Ascending aorta (tissue), 2 donors: ENCODE results near the gene ZNF423. TPM values are rescaled to one million over a fixed set of nuclear protein-coding genes. Genes with fewer than 3 reads are reported as not detected.
A peak's percentile ranks its signal among the peaks of the same experiment; 100 is the strongest.

Experiments
- DNase-seq, 2 donors: peaks; one replicate each; pipeline ENCODE4 v3.0.0-alpha.2; 2019; ENCODE audit warnings: low spot score in 2 of 2
- H3K27ac ChIP-seq, 2 donors: fragments of 200-600 bp; sonication (generic); one replicate each; pipeline ENCODE4 v1.5.1; 2016 to 2017; ENCODE audit warnings: mild to moderate bottlenecking in 1 of 2
- H3K27me3 ChIP-seq: fragments of 200-600 bp; sonication (generic); one replicate; pipeline ENCODE4 v1.5.1; 2017
- H3K36me3 ChIP-seq, 2 donors: fragments of 200-600 bp; sonication (generic); one replicate each; pipeline ENCODE4 v1.5.1; 2016
- H3K4me1 ChIP-seq, 2 donors: fragments of 200-600 bp; sonication (generic); one replicate each; pipeline ENCODE4 v1.5.1; 2016 to 2017; ENCODE audit warnings: mild to moderate bottlenecking in 1 of 2
- H3K4me3 ChIP-seq, 2 donors: fragments of 200-600 bp; sonication (generic); one replicate each; pipeline ENCODE4 v1.5.1; 2016 to 2017; ENCODE audit warnings: mild to moderate bottlenecking in 1 of 2
- H3K9me3 ChIP-seq, 2 donors: fragments of 200-600 bp; sonication (generic); one replicate each; pipeline ENCODE4 v1.5.1; 2016
- CTCF ChIP-seq, 3 experiments: fragments of 200-600 bp in 2 of 3; fragments of 450-650 bp in 1 of 3; sonication (generic) in 2 of 3; IDR thresholded peaks; one replicate each; pipeline ENCODE4 v1.5.1; 2016 to 2019; ENCODE audit warnings: antibody characterized with exemption in 3 of 3, mild to moderate bottlenecking in 1 of 3, moderate library complexity in 1 of 3
- intact Hi-C: fragments of 100-400 bp; cut with DNase I; formaldehyde crosslinking; loops from one replicate; pipeline ENCODE4 v1.15.1; 2023
- total RNA-seq: library from RNA; depleted of rRNA; stranded (reverse); fragments of >200 nt; gene quantifications from one replicate; pipeline ENCODE4 v1.1.0, GENCODE V29; 2016

The ZNF423 gene
- total RNA-seq, 1 donor from 2014 or later, result 42.9 TPM

GRCh38 chr16:49899991-49900695, 44.2 kb upstream of the ZNF423 start:
- Histone ChIP-seq H3K4me3 (no peak overlapping the region), H3K27ac (no peak overlapping the region), H3K27me3 (no peaks in the 10 kb centered on the region), H3K36me3 (no peaks in the 10 kb centered on the region), H3K9me3 (no peaks in the 10 kb centered on the region), H3K4me1 (no peaks in the 10 kb centered on the region)
- TF ChIP-seq CTCF (IDR thresholded peaks at IDR 0.05), result no peak
- intact Hi-C loops, result no loop called here
- DNase-seq, result no peak

GRCh38 chr16:49896447-49896964, 40.6 kb upstream of the ZNF423 start:
- H3K36me3 ChIP-seq, result no peaks in the 10 kb centered on the region
- H3K9me3 ChIP-seq, result no peaks in the 10 kb centered on the region
- intact Hi-C loops, result no loop called here
- H3K4me3 ChIP-seq, result no peak overlapping the region
- H3K27me3 ChIP-seq, result no peaks in the 10 kb centered on the region
- no peak for DNase-seq
- TF ChIP-seq CTCF (IDR thresholded peaks at IDR 0.05), result no peak
- no peaks in the 10 kb centered on the region for H3K4me1 ChIP-seq
- H3K27ac ChIP-seq, result no peak overlapping the region

- H3K27ac ChIP-seq, result no peak overlapping the region
- no peaks in the 10 kb centered on the region for H3K27me3 ChIP-seq
- no peaks in the 10 kb centered on the region for H3K4me1 ChIP-seq
- H3K9me3 ChIP-seq, result no peaks in the 10 kb centered on the region
- H3K4me3 ChIP-seq, result no peak overlapping the region
- intact Hi-C loops, result no loop called here
- no peak for DNase-seq
- TF ChIP-seq CTCF (IDR thresholded peaks at IDR 0.05), result peak in 1 of 3 experiments; percentile 22
- no peaks in the 10 kb centered on the region for H3K36me3 ChIP-seq
Measured at GRCh38 chr16:49890876-49891275, 35.0 kb upstream of the ZNF423 start.

- intact Hi-C loops, result no loop called here
- H3K4me3 ChIP-seq, result no peak overlapping the region
- H3K9me3 ChIP-seq, result no peaks in the 10 kb centered on the region
- TF ChIP-seq CTCF (IDR thresholded peaks at IDR 0.05), result no peak
- no peaks in the 10 kb centered on the region for H3K27me3 ChIP-seq
- H3K4me1 ChIP-seq, result no peaks in the 10 kb centered on the region
- no peak for DNase-seq
- H3K27ac ChIP-seq, result no peak overlapping the region
- H3K36me3 ChIP-seq, result no peaks in the 10 kb centered on the region
Measured at GRCh38 chr16:49889725-49890397, 33.9 kb upstream of the ZNF423 start.

GRCh38 chr16:49886554-49887094, 30.7 kb upstream of the ZNF423 start:
- Histone ChIP-seq H3K4me3 (no peak overlapping the region), H3K36me3 (no peaks in the 10 kb centered on the region), H3K9me3 (no peaks in the 10 kb centered on the region), H3K27ac (no peak overlapping the region), H3K4me1 (no peaks in the 10 kb centered on the region), H3K27me3 (no peaks in the 10 kb centered on the region)
- no peak for DNase-seq
- TF ChIP-seq CTCF (IDR thresholded peaks at IDR 0.05), result no peak
- intact Hi-C loops, result no loop called here
